Measurements from ENCODE around the gene PSPN.
"Not testable (repeated sequence)": the region's sequence is repeated elsewhere in the genome, so short reads cannot be mapped to it uniquely, and the experiment has no call there.

The PSPN gene

GRCh38 chr19:6402837-6403608, 27.3 kb upstream of the PSPN start:
- no peak for DNase-seq

DNA sequence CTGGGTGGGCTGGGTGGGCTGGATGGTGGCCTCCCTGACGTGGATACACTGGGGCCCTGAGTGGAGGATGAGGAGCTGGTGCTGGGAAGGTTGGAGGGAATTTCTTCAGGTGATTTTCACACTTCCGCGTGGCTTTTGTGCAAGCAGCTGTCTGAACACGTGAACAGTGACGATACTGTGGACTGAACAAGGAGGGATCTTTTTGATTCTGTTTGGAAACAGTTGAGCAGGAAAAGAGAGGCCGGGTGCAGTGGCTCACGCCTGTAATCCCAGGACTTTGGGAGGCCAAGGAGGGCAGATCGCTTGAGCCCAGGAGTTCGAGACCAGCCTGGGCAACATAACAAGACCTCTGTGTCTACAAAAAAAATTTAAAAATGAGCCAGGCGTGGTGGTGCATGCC, 26.3 kb upstream of the PSPN start:
- DNase-seq = no peak

DNA sequence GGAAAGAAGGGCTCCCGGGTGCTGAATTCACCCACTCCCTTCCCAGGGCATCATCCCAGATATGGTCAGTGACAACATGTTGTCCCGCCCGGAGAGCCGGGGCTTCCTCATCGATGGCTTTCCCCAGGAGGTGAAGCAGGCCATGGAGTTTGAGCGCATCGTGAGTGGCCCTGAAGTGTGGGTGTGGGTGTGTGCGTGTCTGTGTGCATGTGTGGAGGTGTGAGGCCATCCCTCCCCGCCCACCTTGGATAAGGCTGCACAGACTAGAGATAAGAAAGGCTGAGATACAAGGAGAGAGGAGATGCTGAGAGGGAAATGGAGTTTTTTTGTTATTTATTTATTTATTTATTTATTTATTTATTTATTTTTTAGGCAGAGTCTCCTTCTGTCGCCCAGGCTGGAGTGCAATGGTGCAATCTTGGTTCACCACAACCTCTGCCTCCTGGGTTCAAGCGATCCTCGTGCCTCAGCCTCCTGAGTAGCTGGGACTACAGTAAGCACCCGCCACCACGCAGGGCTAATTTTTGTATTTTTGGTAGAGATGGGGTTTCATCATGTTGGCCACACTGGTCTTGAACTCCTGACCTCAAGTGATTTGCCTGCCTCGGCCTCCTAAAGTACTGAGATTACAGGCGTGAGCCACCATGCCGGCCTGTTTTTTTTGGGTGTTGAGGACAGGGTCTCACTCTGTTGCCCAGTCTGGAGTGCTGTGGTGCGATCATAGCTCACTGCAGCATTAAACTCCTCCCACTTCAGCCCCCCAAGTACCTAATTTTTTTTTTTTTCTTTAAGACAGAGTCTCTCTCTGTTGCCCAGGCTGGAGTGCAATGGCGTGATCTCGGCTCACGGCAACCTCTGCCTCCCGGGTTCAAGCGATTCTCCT, 24.6 kb upstream of the PSPN start:
- DNase-seq = not testable (repeated sequence)

DNA sequence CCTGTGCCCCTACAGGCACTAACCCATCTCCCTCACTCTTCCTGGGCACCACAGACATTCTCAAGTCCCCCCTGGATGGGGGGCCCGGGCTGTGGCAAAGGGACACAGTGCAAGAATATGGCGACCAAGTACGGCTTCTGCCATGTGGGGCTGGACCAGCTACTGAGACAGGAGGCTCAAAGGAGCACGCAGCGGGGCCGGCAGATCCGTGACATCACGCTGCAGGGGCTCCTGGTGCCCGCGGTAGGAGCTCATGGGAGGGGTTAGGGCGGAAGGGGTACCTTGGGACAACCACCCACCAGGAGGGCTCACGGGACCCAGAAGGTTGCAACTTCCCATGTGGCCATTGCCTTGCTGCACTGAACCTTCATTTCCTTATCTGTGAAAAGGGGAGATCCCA, 20.6 kb upstream of the PSPN start:
- no peak for DNase-seq

GRCh38 chr19:6394831-6395230, 19.1 kb upstream of the PSPN start:
- DNase-seq = no peak

DNA sequence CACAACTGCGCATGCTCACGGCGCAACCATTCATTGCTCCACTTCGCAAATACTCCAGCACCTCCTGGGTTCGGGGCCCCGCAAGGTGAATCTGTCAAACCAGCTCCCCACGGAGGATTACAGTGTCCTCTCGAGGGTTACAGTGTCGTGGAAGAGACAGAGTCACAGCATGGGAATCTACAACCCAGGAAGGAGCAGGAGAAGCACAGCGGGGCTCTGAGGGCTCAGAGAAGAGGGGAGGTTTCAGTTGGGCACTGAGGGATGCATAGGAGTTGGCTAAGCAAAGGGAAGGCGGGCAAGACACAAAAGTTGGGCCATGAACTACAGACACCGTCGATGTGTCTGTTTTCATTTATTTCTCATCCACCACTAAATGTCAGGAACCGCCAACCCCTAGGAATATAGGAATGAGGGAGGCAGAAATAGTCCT, 18.3 kb upstream of the PSPN start:
- DNase-seq = peak in 1 of 2 donors; percentile 82

DNA sequence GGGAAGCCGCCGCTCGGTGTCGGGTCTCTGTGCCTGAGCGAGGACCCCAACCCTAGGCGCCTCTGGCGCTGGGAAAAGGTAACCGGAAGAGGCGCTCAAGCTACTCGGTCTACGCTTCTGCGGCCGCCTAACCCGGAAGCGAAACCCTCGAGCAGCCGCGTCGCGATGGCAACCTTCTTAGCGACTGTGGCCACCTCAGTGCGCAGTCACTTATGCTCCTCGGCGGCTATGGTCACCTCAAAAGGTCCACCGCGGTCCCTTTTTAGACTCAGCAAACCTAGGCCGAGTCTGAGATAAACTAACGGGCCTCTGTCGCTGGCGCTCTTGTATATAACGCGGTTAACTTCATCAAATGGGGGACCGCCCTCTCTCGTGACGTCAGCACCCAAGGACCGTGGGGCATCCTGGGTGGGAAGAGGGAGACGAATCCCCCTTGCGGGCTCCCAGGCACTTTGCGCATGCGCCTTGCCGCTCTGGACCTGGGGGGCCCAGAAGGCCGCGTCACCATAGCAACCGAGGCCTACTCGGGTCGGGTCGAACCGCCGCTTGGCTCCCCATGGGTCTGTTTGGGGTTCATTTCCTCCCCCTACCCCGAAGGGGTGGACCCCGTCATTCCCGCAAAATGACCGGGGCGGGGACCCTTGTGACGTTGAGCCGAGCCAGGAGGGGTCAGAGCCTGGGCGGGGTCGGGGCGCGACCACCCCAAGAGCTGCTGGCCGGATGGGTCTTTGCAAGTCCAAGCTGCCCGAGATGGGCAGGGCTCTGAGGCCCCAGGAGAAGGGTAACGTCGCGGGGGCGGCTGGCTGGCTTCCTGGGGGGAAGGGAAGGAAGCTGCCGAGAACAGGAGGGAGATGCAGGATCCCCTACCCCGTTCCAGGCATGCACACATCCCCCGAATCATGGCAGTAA, 17.6 kb upstream of the PSPN start, which contains the start of gene GTF2F1:
Gene GTF2F1, minus strand, starts transcription at position 91 of the 909 bp plus-strand sequence. CDS start 169 bp downstream, outside the sequence.
- peak; percentile 96 to 97 for DNase-seq

- peak; percentile 10 to 18 for DNase-seq
Observed at GRCh38 chr19:6392221-6393073, 16.7 kb upstream of the PSPN start.

DNA sequence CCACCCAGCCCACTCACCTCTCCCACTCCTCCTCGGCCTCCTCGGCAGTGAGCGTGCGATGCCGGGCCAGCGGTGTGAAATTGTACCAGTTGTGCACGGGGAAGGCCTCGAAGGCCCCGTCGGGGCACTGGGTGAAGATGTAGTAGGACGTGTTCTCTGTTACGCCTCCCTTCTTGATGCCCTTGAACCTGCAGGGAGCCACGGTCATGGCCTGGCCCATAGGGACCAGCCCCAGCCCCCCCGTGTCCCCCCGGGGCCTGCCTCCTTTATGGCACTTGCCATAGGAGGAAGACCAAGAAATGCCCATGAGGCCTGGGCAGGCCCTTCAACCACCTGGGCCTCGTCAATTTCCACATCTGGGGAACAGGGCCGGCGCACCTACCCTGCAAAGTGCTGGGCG, 11.6 kb upstream of the PSPN start:
- DNase-seq = no peak

GRCh38 chr19:6384381-6384780, 8.6 kb upstream of the PSPN start:
- DNase-seq = no peak

DNA sequence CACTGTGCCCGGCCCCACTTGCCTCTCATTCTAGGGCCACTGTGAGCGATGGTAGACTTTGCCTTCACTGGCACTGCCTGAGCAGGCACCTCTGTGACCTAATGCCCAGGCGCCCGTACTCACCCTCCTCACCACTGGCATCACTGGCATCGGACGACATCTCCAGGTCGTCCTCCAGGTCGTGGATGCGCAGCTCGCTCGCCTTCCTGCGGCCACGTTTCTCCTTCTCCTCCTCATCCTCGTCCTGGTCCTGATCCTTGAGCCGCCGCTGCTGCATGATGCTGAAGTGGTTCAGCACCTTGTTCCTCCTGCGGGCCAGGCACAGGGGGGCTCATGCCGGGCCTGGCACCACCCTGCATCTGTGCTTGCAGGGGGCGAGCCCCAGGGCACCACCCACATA, 7.5 kb upstream of the PSPN start:
- DNase-seq = no peak

DNA sequence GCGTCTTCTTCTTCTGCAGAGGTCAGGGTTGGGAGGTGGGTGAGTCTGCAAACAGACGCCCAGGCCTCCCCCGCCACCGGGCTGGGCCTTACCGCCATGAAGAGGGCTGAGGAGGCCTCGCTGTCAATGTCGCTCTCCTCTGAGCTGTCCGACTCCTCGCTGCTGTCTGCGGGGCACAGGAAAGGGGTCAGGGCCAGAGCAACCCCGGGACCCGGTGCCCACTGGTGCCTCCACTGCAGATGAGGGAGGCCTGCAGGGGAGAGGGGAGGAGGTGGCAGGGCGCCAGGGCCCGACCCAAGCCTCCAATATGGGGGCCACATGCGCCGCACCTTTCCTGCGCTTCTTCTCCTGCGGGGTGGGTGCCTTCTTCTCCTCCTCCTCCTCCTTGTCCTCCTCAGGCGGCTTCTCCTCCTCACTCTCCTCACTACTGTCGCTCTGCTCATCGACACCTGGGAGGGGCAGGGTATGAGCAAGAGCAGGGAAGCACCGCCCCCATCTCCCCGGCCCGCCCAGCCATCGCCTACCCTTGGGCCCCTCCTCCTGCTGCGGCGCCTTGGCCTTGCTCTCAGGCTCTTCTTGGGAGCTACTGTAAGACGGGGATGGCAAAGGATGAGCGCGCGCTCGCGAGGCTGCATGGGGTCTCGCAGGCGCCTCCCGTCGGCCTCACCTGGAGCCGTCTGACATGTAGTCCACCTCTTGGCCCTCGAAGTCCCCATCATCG, 5.5 kb upstream of the PSPN start:
- DNase-seq = no peak

GRCh38 chr19:6379744-6380143, 4.0 kb upstream of the PSPN start:
- no peak for DNase-seq

DNA sequence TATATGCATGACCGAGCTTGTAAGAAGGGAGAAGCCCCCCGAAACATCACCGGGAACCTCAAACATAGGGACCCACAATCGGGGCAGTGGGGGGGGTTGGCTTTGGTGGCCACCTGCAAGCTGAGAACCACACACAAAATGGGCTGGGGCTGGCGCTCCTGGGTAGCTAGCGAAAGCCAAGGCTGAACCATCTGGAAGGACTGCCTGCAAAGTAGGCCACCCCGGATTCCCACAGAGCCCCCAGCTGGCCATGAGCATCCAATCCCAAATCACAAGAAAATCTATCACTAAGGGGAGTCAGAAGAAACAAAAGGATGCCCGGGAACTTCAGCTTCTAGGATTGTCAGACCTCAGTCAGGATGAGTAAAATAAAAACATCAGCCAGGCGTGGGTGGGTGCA, 2.8 kb upstream of the PSPN start:
- no peak for DNase-seq

DNA sequence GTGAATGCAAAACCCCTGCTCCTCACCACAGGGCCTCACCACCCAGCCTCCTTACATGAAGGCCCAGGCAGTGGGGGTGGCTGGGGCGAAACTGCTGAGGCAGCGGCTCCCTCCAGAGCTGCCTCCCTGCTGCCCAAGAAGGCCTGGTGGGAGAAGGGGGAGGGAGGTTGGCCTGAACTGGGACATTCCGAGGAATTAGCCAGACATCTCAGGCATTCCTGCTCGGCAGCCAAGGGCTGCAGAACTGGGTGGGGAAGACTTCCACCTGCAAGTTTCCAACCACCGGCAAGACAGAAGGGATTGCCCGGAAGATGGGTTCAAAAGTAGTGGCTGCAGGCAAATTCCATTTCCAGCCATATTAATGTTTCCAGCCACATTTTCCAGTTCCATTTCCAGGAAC, 2.3 kb upstream of the PSPN start:
- DNase-seq = no peak

- no peak for DNase-seq
Observed at GRCh38 chr19:6376512-6377190, 918 bp upstream of the PSPN start.

DNA sequence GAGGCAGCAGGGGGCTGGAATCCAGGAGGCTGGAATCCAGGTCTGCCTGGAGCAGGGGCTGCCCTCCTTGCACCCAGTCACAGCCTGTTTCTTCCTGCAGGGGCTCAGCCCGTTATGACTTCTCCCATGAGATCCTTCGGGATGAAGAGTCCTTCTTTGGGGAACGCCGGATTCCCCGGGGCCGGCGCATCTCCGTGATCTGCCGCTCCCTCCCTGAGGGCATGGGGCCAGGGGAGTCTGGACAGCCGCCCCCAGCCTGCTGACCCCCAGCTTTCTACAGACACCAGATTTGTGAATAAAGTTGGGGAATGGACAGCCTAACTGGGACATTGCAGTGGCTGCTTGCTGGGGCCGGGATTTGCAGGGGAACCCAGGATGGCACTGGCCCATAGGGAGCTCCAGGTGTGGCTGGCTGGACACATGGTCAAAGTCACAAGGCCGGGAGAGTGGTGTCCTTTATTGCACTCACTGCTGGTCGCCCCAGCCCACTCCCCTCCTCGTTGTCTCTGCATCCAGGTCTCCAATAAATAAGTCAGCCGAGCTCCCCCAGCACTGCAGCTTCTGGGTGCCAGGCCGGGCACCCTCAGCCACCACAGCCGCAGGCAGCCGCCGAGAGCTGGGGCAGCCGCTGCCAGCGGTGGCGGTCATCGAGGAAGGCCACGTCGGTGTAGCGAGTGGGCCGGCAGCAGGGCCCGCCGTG, 872 bp downstream of the PSPN start:
- no peak for DNase-seq

DNA sequence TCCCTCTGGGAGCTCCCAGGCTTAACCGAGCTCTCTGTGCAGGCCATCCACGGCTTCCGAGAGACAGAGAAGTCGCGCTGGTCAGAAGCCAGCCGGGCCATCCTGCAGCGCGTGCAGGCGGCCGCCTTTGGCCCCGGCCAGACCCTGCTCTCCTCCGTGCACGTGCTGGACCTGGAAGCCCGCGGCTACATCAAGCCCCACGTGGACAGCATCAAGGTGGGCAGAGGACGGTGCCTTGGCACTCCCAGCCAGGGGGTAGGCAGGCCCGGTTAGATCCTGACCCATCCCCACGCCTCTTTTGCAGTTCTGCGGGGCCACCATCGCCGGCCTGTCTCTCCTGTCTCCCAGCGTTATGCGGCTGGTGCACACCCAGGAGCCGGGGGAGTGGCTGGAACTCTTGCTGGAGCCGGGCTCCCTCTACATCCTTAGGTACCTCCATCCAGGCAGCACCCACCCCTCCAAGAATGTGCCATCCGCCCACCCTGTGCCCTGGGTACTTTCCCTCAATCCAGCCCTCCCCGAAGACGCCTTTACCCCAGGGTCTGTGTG, 1.5 kb downstream of the PSPN start:
- no peak for DNase-seq

DNA sequence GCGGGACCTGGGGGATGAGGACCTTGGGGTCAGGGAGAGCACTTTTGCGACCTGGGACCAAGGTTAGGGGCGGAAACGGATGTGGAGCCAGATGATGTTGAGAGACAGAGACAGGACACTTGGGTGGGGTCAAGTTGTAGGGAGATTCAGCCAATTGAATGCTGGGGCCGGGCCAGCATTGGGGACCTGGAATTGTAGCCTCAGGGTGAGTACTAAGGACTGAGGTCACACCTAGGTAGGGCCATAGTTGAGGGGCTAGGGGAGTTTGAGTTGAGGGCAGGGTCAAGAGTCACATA, 2.0 kb downstream of the PSPN start:
- no peak for DNase-seq

Measured in CD4-positive, alpha-beta T cell treated with Interleukin-4 for 1 hour (primary cell).